Fibroblast of mammary gland (primary cell): ENCODE measurements around the gene AKR1E2.

ENCODE experiments used
- DNase-seq: peaks from one replicate; pipeline ENCODE4 v3.0.0-alpha.2; 2010; ENCODE audit warnings: low read depth
- H3K4me3 ChIP-seq: 2 replicates; pipeline ENCODE4 v1.5.1; 2011; ENCODE audit warnings: low read depth, mild to moderate bottlenecking, low read length, moderate library complexity; ENCODE audit not compliant: control insufficient read depth
- TF ChIP-seq, protein P1 (sequence below): conservative IDR thresholded peaks from 2 replicates; pipeline ENCODE4 v1.5.1; 2011; ENCODE audit warnings: low read depth, low read length, inconsistent platforms; ENCODE audit not compliant: control insufficient read depth, insufficient read depth

The AKR1E2 gene

DNA sequence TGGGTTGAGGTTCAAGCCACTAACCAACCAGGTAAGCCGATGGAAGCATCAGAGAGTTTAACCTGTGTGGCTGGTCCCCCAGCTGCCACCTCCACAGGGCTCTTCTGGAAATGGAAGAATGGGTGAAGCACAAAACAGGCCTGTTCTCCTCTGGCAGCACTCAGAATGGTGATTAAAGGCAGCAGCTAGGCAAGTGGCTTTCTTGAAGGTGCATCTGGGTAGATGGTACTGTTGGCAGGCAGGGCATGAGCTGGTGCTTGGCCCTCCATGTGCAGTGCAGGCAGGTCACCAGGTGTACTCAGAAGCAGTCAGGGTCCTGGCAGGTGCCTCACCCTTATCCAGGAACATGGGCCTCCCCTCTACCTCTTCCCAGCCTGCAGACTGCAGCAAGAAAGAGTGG is 11.5 kb downstream of the AKR1E2 start:
- no peak overlapping the region for H3K4me3 ChIP-seq
- no peak for DNase-seq
- TF ChIP-seq, protein P1, sequence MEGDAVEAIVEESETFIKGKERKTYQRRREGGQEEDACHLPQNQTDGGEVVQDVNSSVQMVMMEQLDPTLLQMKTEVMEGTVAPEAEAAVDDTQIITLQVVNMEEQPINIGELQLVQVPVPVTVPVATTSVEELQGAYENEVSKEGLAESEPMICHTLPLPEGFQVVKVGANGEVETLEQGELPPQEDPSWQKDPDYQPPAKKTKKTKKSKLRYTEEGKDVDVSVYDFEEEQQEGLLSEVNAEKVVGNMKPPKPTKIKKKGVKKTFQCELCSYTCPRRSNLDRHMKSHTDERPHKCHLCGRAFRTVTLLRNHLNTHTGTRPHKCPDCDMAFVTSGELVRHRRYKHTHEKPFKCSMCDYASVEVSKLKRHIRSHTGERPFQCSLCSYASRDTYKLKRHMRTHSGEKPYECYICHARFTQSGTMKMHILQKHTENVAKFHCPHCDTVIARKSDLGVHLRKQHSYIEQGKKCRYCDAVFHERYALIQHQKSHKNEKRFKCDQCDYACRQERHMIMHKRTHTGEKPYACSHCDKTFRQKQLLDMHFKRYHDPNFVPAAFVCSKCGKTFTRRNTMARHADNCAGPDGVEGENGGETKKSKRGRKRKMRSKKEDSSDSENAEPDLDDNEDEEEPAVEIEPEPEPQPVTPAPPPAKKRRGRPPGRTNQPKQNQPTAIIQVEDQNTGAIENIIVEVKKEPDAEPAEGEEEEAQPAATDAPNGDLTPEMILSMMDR, result no peak

GRCh38 chr10:4838743-4839142 is 12.7 kb downstream of the AKR1E2 start:
- no peak overlapping the region for H3K4me3 ChIP-seq
- no peak for DNase-seq
- TF ChIP-seq, protein P1, result no peak

GRCh38 chr10:4839353-4839752 is 13.3 kb downstream of the AKR1E2 start:
- H3K4me3 ChIP-seq, result no peak overlapping the region
- DNase-seq, result no peak
- TF ChIP-seq, protein P1, result no peak

DNA sequence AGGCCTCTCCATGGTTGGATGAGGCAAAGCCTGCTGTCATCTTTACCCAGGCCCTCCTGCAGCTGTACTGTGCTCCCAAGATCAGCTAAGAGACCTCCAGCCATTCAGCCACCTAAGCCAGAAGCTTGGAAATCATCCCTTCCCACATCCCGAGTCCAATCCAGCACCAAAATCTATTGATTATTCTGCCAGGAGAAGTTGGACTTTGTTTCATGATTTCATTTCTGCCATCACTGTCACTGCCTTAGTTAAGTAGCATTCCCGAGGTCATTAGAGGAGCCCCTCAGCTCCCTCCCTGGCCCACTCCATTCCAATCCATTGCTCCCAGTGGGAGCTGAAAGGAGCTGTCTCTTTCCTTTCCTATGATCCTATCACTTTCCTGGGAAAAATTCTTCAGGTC is 14.1 kb downstream of the AKR1E2 start:
- DNase-seq, result no peak
- TF ChIP-seq, protein P1, result no peak
- H3K4me3 ChIP-seq, result no peak overlapping the region

DNA sequence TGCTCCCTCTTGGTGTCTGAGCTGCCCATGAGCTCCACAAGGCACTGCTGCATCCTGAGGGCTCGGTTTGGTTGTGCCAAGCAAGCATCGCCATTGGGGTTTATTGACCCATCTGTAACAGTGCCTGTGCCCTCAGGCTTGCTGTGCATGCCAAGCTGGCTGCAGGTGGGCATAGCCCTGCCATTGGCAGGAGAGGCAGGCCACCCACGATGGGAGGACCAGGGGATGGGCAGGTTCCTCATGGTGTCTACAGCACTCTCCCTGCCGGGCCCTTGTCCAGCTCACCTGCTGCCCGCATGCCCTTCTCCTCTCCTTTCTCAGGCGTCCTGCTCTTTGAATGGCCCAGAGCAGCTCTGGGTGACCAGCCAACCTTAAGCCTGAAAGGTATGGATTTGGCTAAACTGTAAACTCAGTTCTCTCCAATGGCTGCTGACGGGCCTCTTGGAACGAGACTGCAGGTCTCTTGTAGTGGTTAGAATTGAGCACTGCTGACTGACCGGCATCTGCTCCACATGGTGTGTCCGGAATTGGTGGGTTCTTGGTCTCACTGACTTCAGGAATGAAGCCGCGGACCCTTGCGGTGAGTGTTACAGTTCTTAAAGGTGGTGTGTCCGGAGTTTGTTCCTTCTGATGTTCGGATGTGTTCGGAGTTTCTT is 17.6 kb downstream of the AKR1E2 start:
- TF ChIP-seq, protein P1, result no peak
- no peak for DNase-seq
- H3K4me3 ChIP-seq, result no peak overlapping the region

DNA sequence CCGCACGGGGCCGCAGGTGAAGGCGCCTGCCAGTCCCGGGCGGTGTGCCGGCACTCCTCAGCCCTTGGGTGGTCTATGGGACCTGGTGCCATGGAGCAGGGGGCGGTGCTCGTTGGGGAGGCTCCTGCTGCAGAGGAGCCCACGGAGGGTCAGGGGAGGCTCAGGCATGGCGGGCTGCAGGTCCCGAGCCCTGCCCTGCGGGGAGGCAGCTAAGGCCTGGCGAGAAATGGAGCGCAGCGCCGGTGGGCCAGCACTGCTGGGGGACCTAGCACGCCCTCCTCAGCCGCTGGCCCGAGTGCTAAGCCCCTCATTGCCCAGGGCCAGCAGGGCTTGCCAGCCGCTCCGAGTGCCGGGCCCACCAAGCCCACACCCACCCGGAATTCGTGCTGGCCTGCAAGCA is 18.9 kb downstream of the AKR1E2 start:
- TF ChIP-seq, protein P1, result no peak
- no peak overlapping the region for H3K4me3 ChIP-seq
- DNase-seq, result no peak

DNA sequence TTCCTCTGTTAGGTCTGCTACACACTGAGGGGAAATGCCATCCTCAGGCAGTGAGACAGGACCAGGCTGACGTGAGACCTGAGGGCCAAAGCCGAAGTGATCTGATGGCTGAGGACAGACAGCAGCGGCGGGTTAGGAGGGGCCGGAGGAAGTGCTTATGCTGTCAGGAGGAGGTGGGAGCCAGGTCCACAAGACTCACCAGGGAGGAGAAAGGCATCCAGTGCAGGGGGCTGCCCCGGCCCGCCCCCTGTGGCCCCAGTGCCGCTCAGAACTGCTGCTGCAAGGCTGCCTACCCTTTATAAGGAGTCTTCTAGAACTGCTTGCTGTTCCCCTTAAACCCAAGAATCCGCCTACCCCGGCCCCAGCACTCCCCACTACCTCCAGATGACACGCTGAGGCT is 19.8 kb downstream of the AKR1E2 start:
- no peak for DNase-seq
- TF ChIP-seq, protein P1, result no peak
- no peak overlapping the region for H3K4me3 ChIP-seq
